NK-92 (cell line): ENCODE measurements around the gene GBX2.

ENCODE experiments used
- DNase-seq: peaks from one replicate; lab custom pipeline; 2025; ENCODE audit not compliant: unreplicated experiment; lab: John Stamatoyannopoulos, UW

The GBX2 gene

DNA sequence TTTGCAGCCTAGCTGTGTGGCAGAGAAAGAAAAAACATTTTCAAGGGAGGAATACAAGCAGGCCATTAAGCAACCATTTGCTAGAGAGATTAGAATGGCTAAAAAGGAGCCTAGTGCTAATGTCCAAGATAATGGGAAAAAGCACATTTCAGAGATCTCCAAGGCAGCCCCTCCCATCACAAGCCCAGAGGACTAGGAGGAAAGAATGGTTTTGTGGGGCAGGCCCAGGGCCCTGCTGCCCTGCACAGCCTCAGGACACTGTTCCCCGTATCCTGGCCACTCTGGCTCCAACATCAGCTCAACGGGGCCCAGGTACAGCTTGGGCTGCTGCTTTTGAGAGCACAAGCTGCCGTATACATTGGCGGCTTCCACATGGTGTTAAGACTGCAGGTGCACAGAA lies 16.5 kb upstream of the GBX2 start:
- no peak for DNase-seq

DNA sequence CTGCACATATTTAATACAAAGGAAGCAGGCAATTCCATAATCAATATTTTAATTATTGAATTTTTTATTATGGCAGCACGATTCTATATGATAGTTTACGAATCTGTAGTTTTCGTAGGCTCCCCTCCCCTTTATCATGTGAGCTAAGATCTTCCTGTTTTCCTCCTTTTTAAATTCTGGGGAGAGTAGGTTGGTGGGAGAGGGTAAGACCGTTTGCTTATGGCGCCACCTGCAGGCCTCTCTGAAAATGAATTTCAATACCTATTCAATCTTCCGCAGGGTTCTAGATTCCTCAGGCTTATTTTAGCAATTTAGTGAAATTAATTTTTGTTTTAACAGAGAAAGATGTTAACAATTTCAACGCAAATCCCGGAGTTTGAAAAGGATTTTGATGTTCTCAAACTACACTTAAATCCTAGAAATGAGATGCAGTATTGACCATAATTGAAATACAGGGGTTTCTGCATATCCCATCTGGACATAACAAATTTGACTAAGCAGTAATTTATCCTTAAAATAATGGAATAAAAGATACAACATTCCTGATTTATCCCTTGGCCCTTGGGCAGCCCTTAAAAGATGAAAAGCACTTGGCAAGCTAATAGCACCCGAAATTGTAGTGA lies 12.8 kb upstream of the GBX2 start:
- no peak for DNase-seq

DNA sequence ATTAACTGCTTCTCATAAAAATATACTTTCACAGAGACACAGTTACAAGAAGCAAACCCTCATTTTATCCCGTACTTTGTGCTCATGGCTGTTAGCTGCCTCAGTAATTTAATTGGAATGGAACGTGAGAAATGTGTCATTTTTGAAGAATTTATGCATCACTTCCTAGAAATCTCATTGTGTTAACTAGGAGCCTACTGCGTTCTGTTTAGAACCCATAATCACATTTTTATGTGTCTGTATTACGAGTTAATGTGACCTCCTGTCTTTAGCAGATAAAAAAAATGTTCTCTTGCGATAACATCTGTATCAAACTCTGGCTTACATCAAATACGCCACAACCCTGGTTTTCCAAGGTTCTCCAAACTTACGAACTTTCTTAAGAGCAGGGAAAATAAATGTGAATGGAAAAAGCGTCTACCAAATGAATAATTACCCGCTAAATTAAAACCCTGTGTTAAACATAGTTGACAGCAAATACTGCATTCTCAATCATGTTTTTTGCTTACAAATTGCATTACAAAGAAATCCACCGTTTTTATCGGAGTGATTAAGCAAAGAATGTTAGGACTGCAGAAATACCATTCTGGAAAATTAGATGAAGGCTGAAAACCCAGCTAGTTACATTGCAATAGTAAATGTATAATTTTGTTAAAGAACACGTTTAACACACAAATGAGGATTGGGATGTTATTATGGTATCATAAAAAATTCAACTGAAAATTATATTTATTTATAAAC lies 12.1 kb upstream of the GBX2 start:
- DNase-seq = no peak

DNA sequence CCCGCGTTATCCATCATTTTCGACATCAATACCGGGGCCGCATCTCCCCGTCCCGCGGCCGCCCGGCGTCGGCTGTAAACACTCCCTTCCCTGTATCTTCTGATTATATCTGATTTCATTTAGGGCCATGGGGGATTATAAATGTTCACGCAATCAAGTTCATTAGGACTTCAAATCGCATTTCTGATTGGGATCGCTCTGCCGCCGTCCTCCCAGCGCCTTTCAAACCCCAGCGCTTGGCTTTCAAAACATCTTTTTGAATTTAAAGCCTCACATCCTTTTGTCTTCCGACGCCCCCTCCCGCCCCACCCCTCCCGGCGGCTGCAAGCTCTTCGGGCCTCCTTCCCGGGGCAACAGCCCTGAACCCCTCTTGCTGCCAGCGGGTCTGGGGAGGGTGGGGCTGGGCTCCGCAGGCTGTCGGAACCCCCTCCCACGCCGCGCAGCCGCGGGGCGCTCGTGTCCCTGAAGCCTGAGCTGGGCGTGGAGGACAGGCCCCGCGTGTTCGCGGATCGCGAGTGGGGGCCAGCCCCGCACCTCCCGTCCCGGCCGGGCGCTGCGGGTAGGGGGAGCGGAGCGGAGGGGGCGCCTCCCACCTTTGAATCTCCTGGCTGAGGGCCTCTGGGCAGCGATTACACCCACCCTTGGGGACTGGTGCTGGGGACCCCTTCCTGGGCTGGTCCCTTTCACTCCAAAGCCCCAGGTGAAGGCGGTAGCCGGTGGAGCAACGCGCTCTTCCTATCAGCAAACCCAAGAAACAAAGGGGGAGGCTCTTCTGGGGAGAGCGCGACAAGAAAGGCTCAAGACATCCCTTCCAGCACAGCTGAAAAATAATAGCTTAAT lies 11.3 kb upstream of the GBX2 start:
- no peak for DNase-seq

DNA sequence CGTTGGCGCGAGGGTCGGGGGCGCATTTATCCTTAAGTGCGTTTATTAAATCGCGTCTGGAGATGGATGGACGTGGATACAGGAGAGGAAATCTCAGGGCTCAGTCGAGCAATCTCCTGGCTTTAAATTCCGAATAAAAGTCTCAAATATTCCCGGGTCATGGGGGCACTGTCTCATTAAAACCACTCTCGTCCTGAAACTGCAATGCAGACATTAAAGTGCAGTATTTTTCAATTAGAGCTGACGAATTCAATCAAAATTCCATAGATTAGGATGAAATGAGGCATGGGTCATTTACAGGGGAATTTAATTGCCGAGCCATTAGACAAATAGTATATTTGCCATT lies 10.7 kb upstream of the GBX2 start:
- DNase-seq = no peak

DNA sequence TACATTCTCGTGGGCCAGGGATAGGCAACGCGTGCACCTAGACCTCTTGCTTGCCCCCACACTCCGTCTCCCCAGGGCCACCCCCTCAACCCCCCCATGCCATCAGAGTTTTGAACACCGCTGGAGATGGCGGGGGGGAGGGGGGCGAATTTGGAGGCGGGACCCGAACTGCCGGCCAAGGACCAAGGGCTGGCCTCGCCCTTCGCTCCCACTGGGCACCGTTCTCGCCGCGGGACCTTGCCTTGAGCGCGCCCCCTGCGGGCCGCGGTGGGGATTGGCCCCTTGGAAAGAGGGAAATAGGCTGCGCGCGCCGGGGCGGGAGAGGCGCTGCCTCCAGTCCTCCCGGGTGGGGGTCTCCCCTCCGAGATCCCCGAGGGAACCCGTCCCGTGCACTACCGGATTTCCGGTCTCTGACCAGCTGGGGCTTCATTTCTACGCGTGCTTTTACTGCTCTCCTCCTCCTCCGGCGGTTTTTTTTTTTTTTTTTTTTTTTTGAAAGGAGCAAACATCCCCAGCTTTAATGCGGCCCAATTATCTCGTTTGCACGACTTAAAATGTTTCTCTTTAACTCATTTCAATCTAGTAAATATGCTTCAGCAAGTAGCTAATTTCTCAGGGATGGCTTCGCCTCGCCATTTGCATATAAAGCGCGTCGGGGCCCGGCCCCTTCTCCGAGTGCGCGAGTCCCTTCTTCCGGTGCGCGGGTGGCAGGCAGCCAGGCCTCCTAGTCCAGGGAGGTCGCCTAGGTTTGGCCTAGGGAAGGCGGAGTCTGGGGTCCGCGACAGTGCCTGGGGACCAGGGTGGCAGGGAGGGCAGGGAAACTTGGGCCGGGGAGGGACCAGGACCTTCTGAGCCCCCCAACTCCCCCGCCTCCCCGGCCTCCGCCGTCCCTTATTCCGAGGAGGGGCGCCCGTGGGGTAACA lies 10.0 kb upstream of the GBX2 start:
- DNase-seq = no peak

DNA sequence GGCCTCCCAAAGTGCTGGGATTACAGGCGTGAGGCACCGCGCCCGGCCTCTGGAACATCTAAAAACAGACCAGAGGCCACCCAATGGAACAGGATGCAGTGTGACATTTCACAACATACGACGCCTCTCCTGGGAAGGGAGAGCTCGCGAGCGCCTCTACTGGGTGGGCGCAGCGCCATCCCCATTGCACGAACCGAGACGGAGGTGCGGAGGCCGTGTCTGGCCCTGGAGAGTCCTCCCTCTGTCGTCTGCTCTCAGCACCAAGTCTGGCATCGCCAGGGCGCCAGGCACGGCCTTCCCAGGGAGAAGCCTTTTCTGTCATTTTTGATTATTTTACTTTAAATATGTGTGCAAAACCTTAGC lies 9.4 kb upstream of the GBX2 start:
- DNase-seq = no peak

DNA sequence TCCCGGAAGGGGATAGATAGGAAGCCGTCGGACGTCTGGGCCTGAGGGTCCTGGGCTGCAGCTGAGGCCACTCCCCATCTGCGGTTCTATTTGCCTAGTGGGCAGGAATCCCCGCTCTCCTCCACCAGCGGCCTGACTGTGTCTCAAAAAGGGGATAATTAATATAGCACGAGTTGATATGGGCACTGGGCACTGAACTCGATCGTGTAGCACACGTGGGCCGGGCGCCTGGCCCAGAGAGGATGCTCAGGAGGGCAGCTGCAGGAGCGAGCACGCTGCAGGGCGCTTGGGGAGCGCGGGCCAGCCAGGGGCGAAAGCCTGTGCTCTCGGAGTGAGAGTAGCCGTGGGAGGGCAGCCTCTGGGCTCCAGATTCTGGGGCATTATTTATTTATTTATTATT lies 8.8 kb upstream of the GBX2 start:
- DNase-seq = no peak

DNA sequence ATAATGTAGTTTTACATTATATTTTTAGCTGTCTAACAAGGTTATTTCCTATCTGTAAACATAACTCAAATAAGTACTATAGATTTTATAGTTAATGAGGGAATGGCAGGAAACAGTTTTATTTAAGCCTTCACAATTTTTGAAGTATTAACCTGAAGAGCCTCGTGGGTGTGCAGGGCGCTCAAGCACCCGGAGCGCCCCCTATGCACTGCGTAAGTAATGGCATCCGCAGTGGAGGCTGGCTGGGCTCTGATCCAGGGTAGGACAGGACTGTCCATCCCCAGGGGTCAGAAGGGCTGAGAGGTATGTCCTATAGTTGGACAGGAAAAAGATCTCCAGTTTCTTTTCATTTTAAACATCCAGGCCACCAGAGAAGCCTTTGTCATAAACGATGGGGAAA lies 8.2 kb upstream of the GBX2 start:
- no peak for DNase-seq

DNA sequence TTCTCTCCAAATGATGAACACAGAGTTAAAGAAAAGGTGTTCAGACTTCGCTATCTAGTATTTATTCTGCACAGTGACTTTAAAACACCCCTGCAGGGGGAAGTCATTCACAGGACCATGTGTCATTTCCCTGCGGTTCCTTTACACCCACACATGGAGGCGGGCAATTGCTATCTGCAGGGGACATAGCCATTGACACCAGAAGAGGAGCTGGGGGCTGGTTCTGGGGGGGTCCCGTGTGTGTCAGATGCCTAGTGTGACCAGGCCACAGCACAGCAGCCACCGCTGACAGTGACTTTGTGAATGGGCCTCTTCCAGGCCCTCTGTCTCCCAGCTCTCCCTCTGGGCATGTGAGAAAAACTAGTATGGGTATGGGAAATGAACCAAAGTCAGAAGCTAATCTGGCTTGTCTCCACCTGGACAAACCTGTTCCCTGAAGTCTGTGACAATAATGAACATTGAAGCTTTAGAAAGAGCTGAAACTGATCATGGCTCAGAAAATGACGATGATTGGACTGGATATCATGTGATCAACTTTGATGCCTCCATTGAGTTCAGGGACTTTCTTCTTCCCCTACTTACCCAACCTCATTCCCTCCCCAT lies 7.5 kb upstream of the GBX2 start:
- DNase-seq = no peak

DNA sequence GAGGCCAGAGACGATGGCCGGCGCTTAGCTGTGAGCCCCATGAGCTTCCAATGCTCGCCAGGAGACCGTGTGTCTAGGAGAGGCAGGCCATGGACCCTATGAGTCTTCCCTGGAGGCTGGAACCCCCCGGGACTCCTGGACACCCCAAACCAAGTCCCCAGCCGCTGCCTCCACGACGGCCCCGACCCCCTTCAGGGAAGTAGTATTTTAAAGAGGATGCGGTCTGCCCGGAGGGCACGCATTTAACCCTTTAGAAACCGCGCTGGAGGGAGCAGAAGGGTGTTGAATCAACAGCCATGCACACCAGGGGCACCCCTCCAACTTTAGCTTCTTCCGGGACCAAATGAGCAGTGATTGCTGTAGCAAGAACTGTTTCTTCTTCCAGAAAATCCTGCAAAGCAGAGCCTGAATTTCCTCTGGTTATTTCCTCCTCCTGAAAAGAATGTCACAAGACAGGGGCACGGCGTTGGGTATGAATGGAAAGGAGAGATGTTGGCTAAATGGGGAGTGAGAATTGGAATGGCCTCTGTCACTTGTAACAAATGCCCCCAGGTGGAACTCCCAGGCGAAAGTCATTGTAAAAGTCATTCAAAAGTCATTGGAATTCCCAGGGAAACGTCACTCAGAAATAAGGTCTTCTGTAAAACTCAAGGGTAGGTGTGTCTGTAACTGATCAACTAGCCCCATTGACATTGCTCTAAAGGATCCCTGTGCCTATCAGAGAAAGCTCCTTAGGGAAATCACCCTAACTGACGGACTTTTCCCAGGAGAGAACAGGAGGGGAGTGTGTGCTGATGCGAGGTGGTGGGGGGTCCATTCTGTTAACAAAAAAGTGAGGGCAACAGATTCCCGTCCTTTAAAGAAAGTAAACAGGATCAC lies 5.8 kb upstream of the GBX2 start:
- no peak for DNase-seq

DNA sequence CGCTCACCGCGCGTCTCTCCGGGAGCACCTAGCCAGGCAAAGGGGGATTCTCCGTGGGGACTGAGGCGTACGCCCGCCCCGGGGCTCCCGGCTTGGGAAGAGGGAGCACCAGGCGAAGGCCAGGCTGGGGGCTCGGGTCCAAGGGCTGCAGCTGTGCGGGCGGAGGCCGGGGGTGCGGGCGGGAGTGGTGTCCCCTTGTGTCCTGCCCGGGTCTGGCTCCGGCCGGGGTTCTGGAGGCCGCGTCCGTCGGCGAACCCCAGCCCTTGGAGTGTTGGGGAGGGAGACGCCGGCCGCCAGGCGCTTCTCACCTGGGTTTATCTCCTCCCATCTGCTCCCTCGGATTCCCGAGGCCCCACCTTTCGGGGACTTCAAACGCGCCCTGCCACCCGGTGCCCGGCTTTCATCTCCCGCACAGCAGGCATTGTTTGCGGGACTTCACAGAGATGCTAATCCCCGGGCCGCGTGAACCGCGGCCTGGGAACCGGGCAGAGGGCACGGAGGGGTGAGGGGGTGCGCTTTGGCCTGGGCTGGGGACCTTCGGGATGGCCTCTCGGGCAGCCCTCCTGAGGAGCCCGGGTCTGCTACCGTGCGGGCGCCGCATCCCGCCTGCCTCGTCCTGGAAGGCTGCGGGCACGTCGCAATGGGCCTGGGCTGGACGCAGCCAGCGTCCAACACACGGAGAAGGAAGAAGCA lies 5.0 kb upstream of the GBX2 start:
- no peak for DNase-seq

DNA sequence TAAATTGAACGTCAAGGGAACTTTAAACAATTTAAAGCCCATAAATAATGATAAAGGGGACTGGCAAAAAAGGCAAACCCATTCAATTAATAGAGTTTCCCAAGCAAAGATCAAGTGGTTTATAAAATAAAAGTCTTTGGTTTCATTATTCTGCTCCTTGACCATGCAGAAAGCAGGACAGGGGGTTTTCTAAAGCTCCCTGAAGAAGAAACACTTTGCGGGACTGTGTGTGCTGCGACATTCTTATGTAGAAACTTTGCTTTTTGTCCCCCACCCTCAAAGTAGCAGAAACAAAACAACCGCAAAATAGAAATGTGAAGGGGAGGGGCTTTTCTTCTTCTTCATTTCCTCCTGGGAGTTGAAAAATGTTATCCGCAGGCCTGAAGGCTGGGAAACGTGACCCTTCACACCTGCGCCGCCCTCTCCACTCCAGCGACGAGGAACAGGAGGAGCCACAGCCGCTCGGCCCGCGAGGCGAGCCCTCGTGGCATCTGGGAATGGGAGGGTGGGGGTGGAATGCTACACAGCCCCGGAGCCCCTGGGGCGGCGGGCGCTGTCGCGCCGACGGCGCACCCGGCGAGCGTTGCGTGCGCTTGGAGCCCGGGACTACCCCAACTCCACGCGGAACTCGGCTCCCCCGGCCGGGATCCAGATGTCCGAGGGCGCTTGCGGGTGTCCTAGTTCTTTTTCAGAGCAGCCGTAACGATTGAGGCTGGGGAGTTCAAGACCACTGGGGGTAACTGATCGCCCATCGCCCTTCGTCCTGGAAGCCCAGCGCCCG lies 4.3 kb upstream of the GBX2 start:
- DNase-seq = no peak

DNA sequence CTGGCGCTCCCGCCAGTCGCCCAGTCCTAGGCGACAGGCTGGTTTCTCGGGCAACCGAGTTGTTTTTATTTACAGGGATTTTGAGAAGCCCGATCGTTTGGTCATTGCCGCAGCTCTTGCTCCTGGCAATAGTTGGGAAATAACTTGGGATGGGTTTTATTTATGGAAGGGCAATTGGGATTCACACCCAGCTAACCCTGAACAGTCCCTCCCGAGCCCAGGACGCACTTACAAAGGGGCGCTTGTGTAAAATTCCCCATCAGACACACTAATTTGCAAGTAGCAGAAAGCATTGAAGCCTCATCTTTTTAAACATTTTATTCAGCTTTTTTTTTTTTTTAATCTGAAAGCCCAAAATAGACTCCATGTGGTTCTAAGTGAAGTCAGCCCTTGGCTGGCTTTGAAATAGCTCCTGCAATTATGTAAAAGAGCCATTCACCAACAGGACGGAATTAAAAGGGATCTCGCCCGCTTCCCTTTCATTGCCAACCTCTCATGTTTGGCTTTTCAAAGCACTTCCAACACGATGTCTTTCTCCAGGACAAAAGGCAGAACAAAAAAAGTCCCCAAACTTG lies 3.6 kb upstream of the GBX2 start:
- no peak for DNase-seq

DNA sequence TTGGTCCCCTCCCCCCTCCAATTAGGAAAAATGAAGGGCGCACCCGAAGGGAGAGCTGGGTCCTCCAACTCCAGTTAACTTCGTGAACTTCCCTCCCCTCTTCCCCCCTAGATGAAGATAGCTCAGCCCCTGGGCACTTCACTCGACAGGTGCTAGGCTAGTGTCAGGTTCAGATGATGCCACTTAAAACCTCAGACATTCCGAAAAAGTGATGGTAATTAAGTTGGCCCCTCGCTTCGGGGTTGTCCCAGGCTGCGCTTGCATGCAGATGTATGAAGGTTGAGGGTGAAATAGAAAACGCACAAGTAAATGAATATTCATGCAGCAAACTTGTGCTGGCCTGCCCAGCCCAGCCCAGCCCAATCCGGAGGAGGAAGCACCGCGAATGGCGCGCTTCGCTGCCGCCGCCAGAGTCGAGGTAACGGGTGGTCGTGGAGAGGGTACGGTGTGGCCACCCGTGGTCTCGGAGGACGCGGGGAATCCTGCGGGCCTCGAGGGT lies 3.0 kb upstream of the GBX2 start:
- DNase-seq = no peak

DNA sequence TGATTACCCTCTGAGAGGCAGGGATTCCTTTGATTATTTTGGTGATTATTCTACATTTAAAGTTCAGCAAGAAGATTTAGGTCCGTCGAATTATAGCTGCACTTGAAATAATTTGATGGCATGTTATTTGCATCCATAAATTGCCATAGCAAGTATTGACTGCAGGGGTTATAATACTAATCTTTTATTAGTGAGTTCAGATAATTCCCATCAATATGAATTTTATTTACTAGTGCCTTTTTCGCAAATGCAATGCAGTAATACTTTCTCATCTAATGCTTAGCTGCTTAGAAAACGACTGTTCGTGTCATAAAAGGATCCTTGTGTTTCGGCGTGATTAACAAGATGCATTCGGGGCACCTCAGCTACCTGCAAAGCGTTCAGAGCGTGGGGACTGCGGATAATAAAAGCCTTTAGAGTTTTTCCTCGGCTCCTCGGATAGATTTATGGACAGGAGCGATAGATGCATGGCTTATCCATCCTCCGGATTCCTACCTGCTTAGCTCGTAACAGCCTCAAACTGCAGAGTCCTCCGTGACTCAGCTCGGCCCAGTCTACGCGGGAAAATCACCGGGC lies 2.5 kb upstream of the GBX2 start:
- no peak for DNase-seq

DNA sequence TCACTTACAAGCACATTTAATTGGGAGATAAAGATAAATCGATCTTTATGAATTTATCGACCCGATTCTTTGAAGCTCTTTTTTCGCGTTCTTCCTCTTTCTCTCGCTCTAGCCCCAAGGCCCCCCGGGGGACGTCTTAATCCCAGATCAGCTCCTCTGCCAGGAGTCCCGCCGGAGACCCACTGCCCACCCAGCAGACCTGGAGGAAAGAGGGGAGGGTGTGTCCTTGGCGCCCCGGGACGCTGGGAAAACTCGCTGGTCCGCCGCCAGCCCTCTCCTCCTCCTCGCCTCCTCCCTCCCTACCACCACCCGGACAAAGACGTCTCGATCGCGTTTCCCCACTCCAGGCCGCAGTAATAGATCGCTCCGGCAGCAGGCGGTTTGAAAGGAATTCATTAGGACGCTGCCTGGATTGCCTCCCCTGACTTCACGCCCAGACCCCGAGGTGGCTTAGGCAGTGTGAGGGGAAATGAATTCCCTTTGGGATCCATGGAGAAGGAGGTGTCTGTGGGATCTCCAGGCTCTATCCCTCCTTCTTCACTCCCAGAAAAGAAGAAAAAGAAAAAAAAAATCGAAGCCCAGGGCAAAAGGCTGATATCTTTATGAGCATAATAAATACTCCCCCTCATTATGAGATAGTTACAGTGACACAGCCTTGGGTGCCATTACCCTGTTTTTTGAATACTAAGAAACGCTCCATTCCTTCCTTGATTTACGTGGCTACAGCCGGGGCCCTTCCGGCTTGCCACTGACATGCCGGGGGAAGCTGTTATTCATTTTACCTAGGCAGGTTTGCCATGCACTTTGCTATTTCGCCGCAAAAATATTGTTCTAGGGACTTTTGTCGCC lies 1.8 kb upstream of the GBX2 start:
- DNase-seq = no peak
